ENCODE measurements around the gene EPB41L4B. TPM values are rescaled to one million over a fixed set of nuclear protein-coding genes. Genes with fewer than 3 reads are reported as not detected.
A peak's percentile ranks its signal among the peaks of the same experiment; 100 is the strongest.

Gene EPB41L4B
- total and polyA plus RNA-seq, 2 of the 13 experiments (the other 11 are each of a cell fraction or from before 2014, with no cell fraction given): 17.6 to 22.1 TPM

- no TSS peak for BruUV-seq (replicated peaks)
- no peak overlapping the region for H3K9ac ChIP-seq (ENCODE audit: insufficient read depth, low read depth, low read length)
- no peaks in the 10 kb centered on the region for H4K20me1 ChIP-seq (ENCODE audit: insufficient read depth, low read length)
- no peaks in the 10 kb centered on the region for H3K79me2 ChIP-seq (ENCODE audit: insufficient read depth, low read length)
- H3K36me3 ChIP-seq (replicated peaks in 1 of 2; ENCODE audit: control insufficient read depth in 1 of 2, insufficient read depth in 2 of 2, low read length in 2 of 2): no peaks in the 10 kb centered on the region
- WGBS (ENCODE audit: low lambda C conversion rate): 30% methylated on average over 3 of the region's 3 CpGs
- H3K4me3 ChIP-seq (replicated peaks in 1 of 3; ENCODE audit: insufficient read depth in 1 of 3, low read depth in 2 of 3, low read length in 3 of 3): no peak overlapping the region
- H3K27ac ChIP-seq (ENCODE audit: extremely low read length, insufficient read depth, low read length): no peak overlapping the region
- TF ChIP-seq PRDM4 (CRISPR knock-in tag; IDR thresholded peaks at IDR 0.05; ENCODE audit: borderline replicate concordance) (no peak), ZNF772 (CRISPR knock-in tag; IDR thresholded peaks at IDR 0.05) (no peak), CEBPG (CRISPR knock-in tag; IDR thresholded peaks at IDR 0.05) (peak; percentile 23; the same call in 1 of the 2 replicates)
- intact Hi-C loops (cut with micrococcal nuclease; ENCODE audit: unreplicated experiment) (no loop called here), in situ Hi-C loops (cut with HindIII; ENCODE audit: extremely low pct_ligation_motif_present, low pct_unique_long_range_greater_than_20kb) (no loop called here)
- ChIA-PET POLR2A (no interaction called here), CTCF (ENCODE audit: low intra/inter-chr PET ratio, low total read pairs) (no interaction called here)
- H3K27me3 ChIP-seq (ENCODE audit: control insufficient read depth in 1 of 2, insufficient read depth in 2 of 2, low read length in 2 of 2): peaks cover 0 to 4% of the 10 kb centered on the region in 2 experiments; a peak in 1 of 5 replicates
- DNase-seq (ENCODE audit: low spot score) (no peak), ATAC-seq (no peak), FAIRE-seq (no peak)
- peaks cover 14% of the 10 kb centered on the region; the same call in 1 of the 2 replicates for H3K4me1 ChIP-seq (ENCODE audit: insufficient read depth, low read length)
- no peak overlapping the region for H2AFZ ChIP-seq (ENCODE audit: low read length)
- H3K4me2 ChIP-seq (ENCODE audit: low read depth, low read length): no peak overlapping the region
- peaks cover 8% of the 10 kb centered on the region for H3K9me3 ChIP-seq (ENCODE audit: low read length)
Measured at GRCh38 chr9:109150925-109151545, 169.8 kb downstream of the EPB41L4B start.

DNA sequence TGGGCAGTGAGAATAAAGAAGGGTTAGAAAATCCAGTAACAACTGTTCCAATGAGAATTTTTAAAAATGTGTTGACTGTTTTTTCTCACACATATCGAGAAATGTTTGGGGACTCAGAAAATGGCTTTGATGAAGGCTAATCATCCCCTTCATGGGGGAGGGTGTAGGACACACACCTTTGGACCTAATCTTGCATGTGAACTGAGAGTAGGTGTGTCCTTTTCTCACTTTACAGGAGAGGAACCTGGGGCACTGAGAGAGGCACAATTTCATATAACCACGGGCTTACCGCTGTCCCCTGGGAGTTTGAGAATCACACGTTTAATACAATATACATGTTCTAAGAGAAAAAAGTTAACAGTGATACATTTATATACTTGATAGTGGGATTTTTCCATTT, 171.1 kb downstream of the EPB41L4B start:
- intact Hi-C loops (cut with micrococcal nuclease; ENCODE audit: unreplicated experiment): no loop called here
- POLR2A ChIA-PET: no interaction called here
- in situ Hi-C loops (cut with HindIII; ENCODE audit: extremely low pct_ligation_motif_present, low pct_unique_long_range_greater_than_20kb): loop anchor here (10.0 kb wide), 1 partner anchor 65 kb away; no protein-coding TSS in a partner anchor
- no peak overlapping the region for H3K9ac ChIP-seq (ENCODE audit: insufficient read depth, low read depth, low read length)
- WGBS (ENCODE audit: low lambda C conversion rate): 12% methylated on average over 4 of the region's 4 CpGs
- DNase-seq (ENCODE audit: low spot score) (no peak), FAIRE-seq (no peak), ATAC-seq (no peak)
- no peaks in the 10 kb centered on the region for H3K79me2 ChIP-seq (ENCODE audit: insufficient read depth, low read length)
- H3K4me3 ChIP-seq (replicated peaks in 1 of 3; ENCODE audit: insufficient read depth in 1 of 3, low read depth in 2 of 3, low read length in 3 of 3): no peak overlapping the region
- H3K4me1 ChIP-seq (ENCODE audit: insufficient read depth, low read length): peaks cover 24% of the 10 kb centered on the region
- no peak overlapping the region for H3K4me2 ChIP-seq (ENCODE audit: low read depth, low read length)
- H3K27me3 ChIP-seq (ENCODE audit: control insufficient read depth in 1 of 2, insufficient read depth in 2 of 2, low read length in 2 of 2): peaks cover 0 to 4% of the 10 kb centered on the region in 2 experiments; a peak in 1 of 5 replicates
- TF ChIP-seq RBAK (CRISPR knock-in tag; IDR thresholded peaks at IDR 0.05): no peak
- no peak for TF ChIP-seq ATF3 (CRISPR knock-in tag; IDR thresholded peaks at IDR 0.05)
- no peak for TF ChIP-seq ZNF564 (CRISPR knock-in tag; IDR thresholded peaks at IDR 0.05)
- TF ChIP-seq, protein P1, sequence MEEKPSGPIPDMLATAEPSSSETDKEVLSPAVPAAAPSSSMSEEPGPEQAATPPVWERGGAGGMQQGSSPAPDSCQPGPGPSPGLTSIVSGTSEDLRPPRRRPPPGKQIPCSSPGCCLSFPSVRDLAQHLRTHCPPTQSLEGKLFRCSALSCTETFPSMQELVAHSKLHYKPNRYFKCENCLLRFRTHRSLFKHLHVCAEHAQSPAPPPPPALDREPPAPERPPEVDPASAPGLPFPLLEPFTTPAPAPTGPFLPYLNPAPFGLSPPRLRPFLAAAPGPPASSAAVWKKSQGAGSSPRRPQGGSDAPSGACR (CRISPR knock-in tag; IDR thresholded peaks at IDR 0.05): no peak
- TF ChIP-seq SP1 (IDR thresholded peaks at IDR 0.05): no peak
- no peak for TF ChIP-seq SP1 (CRISPR knock-in tag; IDR thresholded peaks at IDR 0.05)
- no peak for TF ChIP-seq RXRA (CRISPR knock-in tag; IDR thresholded peaks at IDR 0.05)
- no peaks in the 10 kb centered on the region for H4K20me1 ChIP-seq (ENCODE audit: insufficient read depth, low read length)
- CTCF ChIA-PET (ENCODE audit: low intra/inter-chr PET ratio, low total read pairs): no interaction called here
- no peaks in the 10 kb centered on the region for H3K36me3 ChIP-seq (replicated peaks in 1 of 2; ENCODE audit: control insufficient read depth in 1 of 2, insufficient read depth in 2 of 2, low read length in 2 of 2)
- H2AFZ ChIP-seq (ENCODE audit: low read length): no peak overlapping the region
- H3K9me3 ChIP-seq (ENCODE audit: low read length): peaks cover 8% of the 10 kb centered on the region
- no peak overlapping the region for H3K27ac ChIP-seq (ENCODE audit: extremely low read length, insufficient read depth, low read length)
- BruUV-seq (replicated peaks): no TSS peak

Measured in HepG2 (cell line).